Esophagus muscularis mucosa (tissue), 2 donors: ENCODE measurements around the gene PANK2.

Experiments used
- EP300 ChIP-seq: sonication (generic); formaldehyde crosslinking; IDR thresholded peaks from one replicate; pipeline ENCODE4 v1.6.1; 2017; ENCODE audit warnings: antibody characterized with exemption
- POLR2A ChIP-seq: fragments of 450-650 bp; IDR thresholded peaks from one replicate; pipeline ENCODE4 v1.6.1; 2017; ENCODE audit warnings: antibody characterized with exemption, moderate library complexity, mild to moderate bottlenecking, low read depth

DNA sequence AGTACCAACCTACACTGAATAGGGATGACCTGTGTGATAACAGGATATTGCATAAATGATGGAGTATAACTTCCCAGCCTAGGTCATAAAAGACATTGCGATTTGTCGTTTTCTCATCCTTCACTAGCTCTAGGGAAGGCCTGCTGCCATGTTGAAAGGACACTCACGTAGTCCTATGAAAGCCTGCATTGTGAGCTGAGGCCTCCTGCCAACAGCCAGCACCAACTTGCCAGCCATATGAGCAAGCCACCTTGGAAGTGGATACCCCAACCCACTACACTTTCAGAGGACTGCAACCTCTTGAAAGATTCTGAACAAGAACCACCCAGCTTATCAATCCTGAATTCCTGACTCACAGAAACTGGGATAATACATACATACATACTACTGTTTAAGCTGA is 3.5 kb upstream of the PANK2 start:
- TF ChIP-seq EP300 (no peak), POLR2A (no peak)
